DMS153 (cell line): ENCODE results near the gene SLCO3A1.
A peak's percentile ranks its signal among the peaks of the same experiment; 100 is the strongest.

Experiments used
- DNase-seq: peaks from one replicate; lab custom pipeline; 2025; lab: John Stamatoyannopoulos, UW

The SLCO3A1 gene

GRCh38 chr15:91861223-91861622, 7.7 kb downstream of the SLCO3A1 start:
- DNase-seq: no peak

- DNase-seq: no peak
Measured at GRCh38 chr15:91862891-91863504, 9.5 kb downstream of the SLCO3A1 start.

GRCh38 chr15:91863621-91864255, 10.2 kb downstream of the SLCO3A1 start:
- DNase-seq: no peak

- DNase-seq: no peak
Measured at GRCh38 chr15:91864664-91865063, 11.2 kb downstream of the SLCO3A1 start.

GRCh38 chr15:91865486-91865885, 12.0 kb downstream of the SLCO3A1 start:
- no peak for DNase-seq

GRCh38 chr15:91865950-91866349, 12.4 kb downstream of the SLCO3A1 start:
- DNase-seq: no peak

- no peak for DNase-seq
Measured at GRCh38 chr15:91866371-91866905, 12.9 kb downstream of the SLCO3A1 start.

GRCh38 chr15:91866971-91867372, 13.5 kb downstream of the SLCO3A1 start:
- DNase-seq: peak; percentile 33

GRCh38 chr15:91867581-91868026, 14.1 kb downstream of the SLCO3A1 start:
- no peak for DNase-seq

GRCh38 chr15:91870876-91871537, 17.5 kb downstream of the SLCO3A1 start:
- DNase-seq: no peak

- DNase-seq: no peak
Measured at GRCh38 chr15:91871837-91872236, 18.3 kb downstream of the SLCO3A1 start.

- DNase-seq: no peak
Measured at GRCh38 chr15:91872356-91873137, 19.0 kb downstream of the SLCO3A1 start.

- no peak for DNase-seq
Measured at GRCh38 chr15:91873138-91873536, 19.6 kb downstream of the SLCO3A1 start.

GRCh38 chr15:91874171-91874570, 20.7 kb downstream of the SLCO3A1 start:
- DNase-seq: no peak

GRCh38 chr15:91874992-91875660, 21.6 kb downstream of the SLCO3A1 start:
- DNase-seq: no peak

GRCh38 chr15:91876187-91876586, 22.7 kb downstream of the SLCO3A1 start:
- DNase-seq: no peak

- no peak for DNase-seq
Measured at GRCh38 chr15:91878319-91878870, 24.9 kb downstream of the SLCO3A1 start.

- DNase-seq: no peak
Measured at GRCh38 chr15:91879158-91879557, 25.6 kb downstream of the SLCO3A1 start.

- DNase-seq: no peak
Measured at GRCh38 chr15:91880373-91880772, 26.9 kb downstream of the SLCO3A1 start.

GRCh38 chr15:91881569-91882297, 28.2 kb downstream of the SLCO3A1 start:
- no peak for DNase-seq
